COLO668 (cell line): ENCODE results near the gene NEDD4L.

Experiments used
- DNase-seq: peaks from one replicate; lab custom pipeline; 2025; ENCODE audit not compliant: unreplicated experiment; lab: John Stamatoyannopoulos, UW

NEDD4L gene

GRCh38 chr18:58227361-58227930, 183.4 kb downstream of the NEDD4L start:
- DNase-seq: no peak

- no peak for DNase-seq
Observed at GRCh38 chr18:58228176-58228575, 184.2 kb downstream of the NEDD4L start.

- DNase-seq: no peak
Observed at GRCh38 chr18:58228762-58229161, 184.7 kb downstream of the NEDD4L start.

- no peak for DNase-seq
Observed at GRCh38 chr18:58229162-58229561, 185.1 kb downstream of the NEDD4L start.

GRCh38 chr18:58230438-58231179, 186.6 kb downstream of the NEDD4L start:
- no peak for DNase-seq

- DNase-seq: no peak
Observed at GRCh38 chr18:58231930-58232329, 187.9 kb downstream of the NEDD4L start.

- no peak for DNase-seq
Observed at GRCh38 chr18:58232668-58233067, 188.6 kb downstream of the NEDD4L start.

- no peak for DNase-seq
Observed at GRCh38 chr18:58234359-58234741, 190.3 kb downstream of the NEDD4L start.

GRCh38 chr18:58235001-58235436, 191.0 kb downstream of the NEDD4L start:
- DNase-seq: peak; percentile 32

GRCh38 chr18:58239879-58240278, 195.9 kb downstream of the NEDD4L start:
- no peak for DNase-seq

- no peak for DNase-seq
Observed at GRCh38 chr18:58241026-58241679, 197.1 kb downstream of the NEDD4L start.

- DNase-seq: peak; percentile 20
Observed at GRCh38 chr18:58241877-58242276, 197.9 kb downstream of the NEDD4L start.

GRCh38 chr18:58242435-58242834, 198.4 kb downstream of the NEDD4L start:
- DNase-seq: no peak

- no peak for DNase-seq
Observed at GRCh38 chr18:58242968-58243367, 198.9 kb downstream of the NEDD4L start.

- no peak for DNase-seq
Observed at GRCh38 chr18:58243401-58243800, 199.4 kb downstream of the NEDD4L start.

- no peak for DNase-seq
Observed at GRCh38 chr18:58247363-58247834, 203.4 kb downstream of the NEDD4L start.

- no peak for DNase-seq
Observed at GRCh38 chr18:58249712-58250111, 205.7 kb downstream of the NEDD4L start.

- DNase-seq: no peak
Observed at GRCh38 chr18:58251416-58251815, 207.4 kb downstream of the NEDD4L start.

GRCh38 chr18:58252166-58252565, 208.1 kb downstream of the NEDD4L start:
- DNase-seq: no peak

- no peak for DNase-seq
Observed at GRCh38 chr18:58253318-58253717, 209.3 kb downstream of the NEDD4L start.

GRCh38 chr18:58253871-58254270, 209.8 kb downstream of the NEDD4L start:
- no peak for DNase-seq

- DNase-seq: no peak
Observed at GRCh38 chr18:58254873-58255511, 211.0 kb downstream of the NEDD4L start.
